ENCODE data around the gene VASP.
"Not testable (repeated sequence)": the region's sequence is repeated elsewhere in the genome, so short reads cannot be mapped to it uniquely, and the experiment has no call there.

VASP gene

GRCh38 chr19:45497791-45498190 lies 9.5 kb upstream of the VASP start:
- DNase-seq: no peak

- DNase-seq: peak in 2 of 4 experiments; percentile 55 to 61
These were observed 8.7 kb upstream of the VASP start, which contains the start of gene PPM1N for GRCh38 chr19:45498411-45499195. Gene PPM1N (plus strand): TSS chr19:45498443. CDS start chr19:45498473, 30 bp downstream.

- DNase-seq: peak in 3 of 4 experiments; percentile 45 to 64 (median 50)
These were observed 7.8 kb upstream of the VASP start for GRCh38 chr19:45499196-45500180.

- no peak for DNase-seq
These were observed 6.2 kb upstream of the VASP start for GRCh38 chr19:45500918-45501729.

- peak in 1 of 4 experiments; percentile 21 for DNase-seq
These were observed 5.6 kb upstream of the VASP start for GRCh38 chr19:45501730-45502014.

- DNase-seq: peak; percentile 36 to 83 (median 58)
These were observed 5.2 kb upstream of the VASP start for GRCh38 chr19:45502111-45502510.

- DNase-seq: no peak
These were observed 3.4 kb upstream of the VASP start for GRCh38 chr19:45503909-45504308.

- no peak for DNase-seq
These were observed 1.9 kb upstream of the VASP start for GRCh38 chr19:45505151-45505995.

- DNase-seq: no peak
These were observed 1.4 kb upstream of the VASP start for GRCh38 chr19:45505996-45506245.

GRCh38 chr19:45506246-45506988 lies 862 bp upstream of the VASP start:
- DNase-seq: peak; percentile 93 to 98 (median 96)

- peak in 1 of 4 experiments; percentile 32 for DNase-seq
These were observed 665 bp downstream of the VASP start for GRCh38 chr19:45507872-45508416.

GRCh38 chr19:45508417-45508860 lies 1.2 kb downstream of the VASP start:
- DNase-seq: peak in 2 of 4 experiments; percentile 30 to 37

- DNase-seq: peak; percentile 59 to 83 (median 76)
These were observed 1.8 kb downstream of the VASP start for GRCh38 chr19:45508861-45509691.

- DNase-seq: no peak
These were observed 2.4 kb downstream of the VASP start for GRCh38 chr19:45509692-45510015.

GRCh38 chr19:45510352-45510751 lies 3.1 kb downstream of the VASP start:
- not testable (repeated sequence) for DNase-seq

- no peak for DNase-seq
These were observed 3.8 kb downstream of the VASP start for GRCh38 chr19:45511074-45511473.

GRCh38 chr19:45512881-45513483 lies 5.7 kb downstream of the VASP start:
- no peak for DNase-seq

GRCh38 chr19:45514376-45515051 lies 7.2 kb downstream of the VASP start:
- peak in 2 of 4 experiments; percentile 54 to 67 for DNase-seq
